Measurements from ENCODE around the gene GATA3.

Gene GATA3

DNA sequence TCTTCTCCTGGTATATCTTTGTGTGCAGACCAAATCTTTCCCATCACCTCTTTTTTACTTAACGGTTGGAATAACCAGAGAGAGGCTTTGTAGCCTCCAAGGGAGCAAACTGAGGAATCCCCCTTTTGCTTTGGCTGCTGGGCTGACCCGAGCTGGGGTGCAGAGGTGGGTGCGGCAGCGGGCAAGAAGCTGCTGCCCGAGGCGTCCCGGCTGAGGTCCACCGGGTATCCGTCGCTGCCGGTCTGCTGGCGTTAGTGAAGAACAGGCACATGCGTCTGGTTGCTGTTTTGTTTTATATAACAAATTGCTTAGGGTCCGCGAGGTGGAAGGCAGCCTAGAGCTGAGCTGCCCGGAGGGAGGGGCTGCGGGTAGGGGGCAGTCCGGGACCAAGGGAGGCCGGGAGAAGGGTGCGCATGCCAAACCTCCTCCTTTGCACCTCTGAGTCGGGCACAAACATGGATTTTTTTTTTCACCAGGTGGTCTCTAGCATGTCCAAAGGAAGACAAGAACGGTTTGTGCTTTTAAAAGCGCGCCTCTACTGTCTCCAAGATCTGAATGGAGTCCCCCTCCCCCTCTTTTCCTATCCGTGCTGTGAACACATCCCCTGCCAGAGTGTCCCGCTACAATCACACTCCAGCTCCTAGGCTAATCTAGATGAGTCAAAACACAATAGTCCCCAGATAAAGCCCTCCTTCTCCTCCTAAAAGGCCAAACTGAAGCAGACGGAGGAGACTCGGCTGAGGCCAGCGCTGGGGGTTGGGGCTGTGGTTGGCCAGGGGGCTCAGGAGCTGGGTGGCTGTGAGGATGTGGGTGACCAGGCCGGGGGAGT is 6.8 kb upstream of the GATA3 start:
- TF ChIP-seq, protein P1, sequence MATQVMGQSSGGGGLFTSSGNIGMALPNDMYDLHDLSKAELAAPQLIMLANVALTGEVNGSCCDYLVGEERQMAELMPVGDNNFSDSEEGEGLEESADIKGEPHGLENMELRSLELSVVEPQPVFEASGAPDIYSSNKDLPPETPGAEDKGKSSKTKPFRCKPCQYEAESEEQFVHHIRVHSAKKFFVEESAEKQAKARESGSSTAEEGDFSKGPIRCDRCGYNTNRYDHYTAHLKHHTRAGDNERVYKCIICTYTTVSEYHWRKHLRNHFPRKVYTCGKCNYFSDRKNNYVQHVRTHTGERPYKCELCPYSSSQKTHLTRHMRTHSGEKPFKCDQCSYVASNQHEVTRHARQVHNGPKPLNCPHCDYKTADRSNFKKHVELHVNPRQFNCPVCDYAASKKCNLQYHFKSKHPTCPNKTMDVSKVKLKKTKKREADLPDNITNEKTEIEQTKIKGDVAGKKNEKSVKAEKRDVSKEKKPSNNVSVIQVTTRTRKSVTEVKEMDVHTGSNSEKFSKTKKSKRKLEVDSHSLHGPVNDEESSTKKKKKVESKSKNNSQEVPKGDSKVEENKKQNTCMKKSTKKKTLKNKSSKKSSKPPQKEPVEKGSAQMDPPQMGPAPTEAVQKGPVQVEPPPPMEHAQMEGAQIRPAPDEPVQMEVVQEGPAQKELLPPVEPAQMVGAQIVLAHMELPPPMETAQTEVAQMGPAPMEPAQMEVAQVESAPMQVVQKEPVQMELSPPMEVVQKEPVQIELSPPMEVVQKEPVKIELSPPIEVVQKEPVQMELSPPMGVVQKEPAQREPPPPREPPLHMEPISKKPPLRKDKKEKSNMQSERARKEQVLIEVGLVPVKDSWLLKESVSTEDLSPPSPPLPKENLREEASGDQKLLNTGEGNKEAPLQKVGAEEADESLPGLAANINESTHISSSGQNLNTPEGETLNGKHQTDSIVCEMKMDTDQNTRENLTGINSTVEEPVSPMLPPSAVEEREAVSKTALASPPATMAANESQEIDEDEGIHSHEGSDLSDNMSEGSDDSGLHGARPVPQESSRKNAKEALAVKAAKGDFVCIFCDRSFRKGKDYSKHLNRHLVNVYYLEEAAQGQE (IDR thresholded peaks at IDR 0.05; ENCODE audit: insufficient replicate concordance, low read depth) = no peak
- TF ChIP-seq GABPA (IDR thresholded peaks at IDR 0.05; ENCODE audit: low read depth) (no peak), POLR2AphosphoS5 (IDR thresholded peaks at IDR 0.05; ENCODE audit: low read depth) (no peak), SPI1 (IDR thresholded peaks at IDR 0.05; ENCODE audit: borderline replicate concordance, low read depth) (no peak)
- TF ChIP-seq, protein P2, sequence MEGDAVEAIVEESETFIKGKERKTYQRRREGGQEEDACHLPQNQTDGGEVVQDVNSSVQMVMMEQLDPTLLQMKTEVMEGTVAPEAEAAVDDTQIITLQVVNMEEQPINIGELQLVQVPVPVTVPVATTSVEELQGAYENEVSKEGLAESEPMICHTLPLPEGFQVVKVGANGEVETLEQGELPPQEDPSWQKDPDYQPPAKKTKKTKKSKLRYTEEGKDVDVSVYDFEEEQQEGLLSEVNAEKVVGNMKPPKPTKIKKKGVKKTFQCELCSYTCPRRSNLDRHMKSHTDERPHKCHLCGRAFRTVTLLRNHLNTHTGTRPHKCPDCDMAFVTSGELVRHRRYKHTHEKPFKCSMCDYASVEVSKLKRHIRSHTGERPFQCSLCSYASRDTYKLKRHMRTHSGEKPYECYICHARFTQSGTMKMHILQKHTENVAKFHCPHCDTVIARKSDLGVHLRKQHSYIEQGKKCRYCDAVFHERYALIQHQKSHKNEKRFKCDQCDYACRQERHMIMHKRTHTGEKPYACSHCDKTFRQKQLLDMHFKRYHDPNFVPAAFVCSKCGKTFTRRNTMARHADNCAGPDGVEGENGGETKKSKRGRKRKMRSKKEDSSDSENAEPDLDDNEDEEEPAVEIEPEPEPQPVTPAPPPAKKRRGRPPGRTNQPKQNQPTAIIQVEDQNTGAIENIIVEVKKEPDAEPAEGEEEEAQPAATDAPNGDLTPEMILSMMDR (IDR thresholded peaks at IDR 0.05; ENCODE audit: insufficient read depth, low read length) = no peak
- peaks cover 27% of the 10 kb centered on the region for H3K27me3 ChIP-seq (ENCODE audit: insufficient read depth, poor library complexity, severe bottlenecking)
- DNase-seq (ENCODE audit: low read depth in 1 of 2, low spot score in 1 of 2) = no peak
- no peak overlapping the region for H3K27ac ChIP-seq (replicated peaks)
- H3K4me3 ChIP-seq (replicated peaks; ENCODE audit: insufficient read depth, low read length) = no peak overlapping the region

DNA sequence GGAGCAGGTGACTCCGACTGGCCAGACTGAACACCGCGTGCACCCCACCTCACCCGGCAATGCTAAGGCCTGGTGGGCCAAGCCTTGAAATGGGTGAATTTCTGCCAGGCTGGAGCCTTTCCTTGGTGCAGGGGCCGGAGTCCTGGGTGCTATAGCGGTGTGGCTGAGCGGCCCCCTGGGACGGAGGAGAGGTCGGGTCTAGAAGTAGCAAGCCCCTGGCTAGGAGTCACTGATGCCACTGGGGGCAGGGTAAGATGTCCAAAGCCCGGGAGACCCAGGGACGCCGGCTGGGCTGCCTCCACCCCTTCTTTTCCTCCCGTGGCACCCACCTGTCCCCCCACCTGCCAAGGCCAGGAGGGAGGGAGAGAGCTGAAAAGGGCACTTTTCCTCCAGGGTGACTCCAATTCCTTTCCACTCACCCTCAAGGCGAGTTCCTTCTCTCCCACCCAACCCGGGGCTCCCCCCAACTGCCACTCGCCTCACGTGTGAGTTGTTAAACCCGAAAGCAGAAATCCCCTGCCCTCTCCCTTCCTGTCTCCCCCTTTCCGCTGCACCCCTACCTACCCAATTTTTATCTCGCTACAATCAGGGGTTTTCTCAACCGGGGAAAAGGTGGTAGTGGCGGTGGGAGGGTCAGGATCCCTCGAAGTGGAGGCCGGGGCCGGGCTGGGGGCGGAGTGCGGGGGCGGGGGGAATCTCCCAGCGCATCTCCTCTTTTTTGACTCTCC is 6.0 kb upstream of the GATA3 start:
- Histone ChIP-seq H3K27me3 (ENCODE audit: insufficient read depth, poor library complexity, severe bottlenecking) (peaks cover 31% of the 10 kb centered on the region), H3K27ac (replicated peaks) (no peak overlapping the region), H3K4me3 (replicated peaks; ENCODE audit: insufficient read depth, low read length) (no peak overlapping the region)
- no peak for DNase-seq (ENCODE audit: low read depth in 1 of 2, low spot score in 1 of 2)
- TF ChIP-seq GABPA (IDR thresholded peaks at IDR 0.05; ENCODE audit: low read depth) = no peak
- TF ChIP-seq, protein P2 (IDR thresholded peaks at IDR 0.05; ENCODE audit: insufficient read depth, low read length) = no peak
- TF ChIP-seq POLR2AphosphoS5 (IDR thresholded peaks at IDR 0.05; ENCODE audit: low read depth) = no peak
- TF ChIP-seq, protein P1 (IDR thresholded peaks at IDR 0.05; ENCODE audit: insufficient replicate concordance, low read depth) = no peak
- no peak for TF ChIP-seq SPI1 (IDR thresholded peaks at IDR 0.05; ENCODE audit: borderline replicate concordance, low read depth)

DNA sequence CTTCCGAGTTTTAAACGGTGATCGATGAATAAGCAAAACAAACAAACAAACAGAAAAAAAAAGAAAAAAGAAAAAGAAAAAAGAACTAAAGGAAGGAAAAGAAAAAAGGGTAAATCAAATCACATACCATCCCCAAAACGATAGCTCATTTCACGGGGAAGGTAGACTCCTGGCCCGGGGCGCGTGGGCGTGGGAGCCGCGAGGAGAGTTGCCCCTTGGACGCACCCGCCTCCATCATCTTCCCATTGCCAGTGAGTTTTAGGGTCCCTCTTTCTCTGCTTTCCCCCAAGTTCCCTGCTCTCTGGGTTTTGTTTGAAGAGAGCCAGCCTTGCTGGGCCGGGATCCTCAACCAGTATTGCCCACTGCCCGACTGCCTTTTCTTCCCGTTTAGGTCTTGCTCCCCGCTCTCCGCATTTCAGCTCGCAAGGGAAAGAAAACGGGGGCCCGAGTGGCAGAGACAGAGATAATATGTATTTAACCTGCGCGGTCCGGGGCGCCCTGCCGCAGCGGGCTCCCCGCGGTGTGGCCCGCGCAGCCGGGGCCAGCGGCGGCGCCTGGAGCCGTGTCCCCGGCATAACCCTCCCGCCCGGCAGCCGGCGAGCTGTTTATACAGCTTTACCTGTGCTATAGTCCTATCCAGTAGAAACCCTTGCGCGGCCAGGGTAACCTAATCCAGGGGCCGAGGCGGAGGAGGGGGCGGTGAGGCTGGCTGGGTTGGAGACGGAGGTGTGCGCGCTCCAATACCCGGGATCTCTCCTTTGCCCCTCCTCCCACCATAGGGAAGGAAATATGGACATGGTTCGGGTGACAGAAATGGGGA is 5.2 kb upstream of the GATA3 start:
- no peak overlapping the region for H3K4me3 ChIP-seq (replicated peaks; ENCODE audit: insufficient read depth, low read length)
- peaks cover 28% of the 10 kb centered on the region for H3K27me3 ChIP-seq (ENCODE audit: insufficient read depth, poor library complexity, severe bottlenecking)
- TF ChIP-seq, protein P2 (IDR thresholded peaks at IDR 0.05; ENCODE audit: insufficient read depth, low read length) = no peak
- TF ChIP-seq GABPA (IDR thresholded peaks at IDR 0.05; ENCODE audit: low read depth) (no peak), POLR2AphosphoS5 (IDR thresholded peaks at IDR 0.05; ENCODE audit: low read depth) (no peak), SPI1 (IDR thresholded peaks at IDR 0.05; ENCODE audit: borderline replicate concordance, low read depth) (no peak)
- TF ChIP-seq, protein P1 (IDR thresholded peaks at IDR 0.05; ENCODE audit: insufficient replicate concordance, low read depth) = no peak
- H3K27ac ChIP-seq (replicated peaks) = no peak overlapping the region
- no peak for DNase-seq (ENCODE audit: low read depth in 1 of 2, low spot score in 1 of 2)

Data from HL-60 (cell line).